ENCODE results near the gene EEIG1.

- TF ChIP-seq EZH2 (IDR thresholded peaks at IDR 0.05; ENCODE audit: low read length) (no peak), CTCF (optimal IDR thresholded peaks at IDR 0.05 in 1 of 3, IDR thresholded peaks at IDR 0.05 in 1 of 3, conservative IDR thresholded peaks at IDR 0.05 in 1 of 3; ENCODE audit: extremely low read depth in 1 of 3, insufficient read depth in 2 of 3, low read length in 3 of 3) (no peak)
These were observed 6.4 kb upstream of the EEIG1 start for GRCh38 chr9:127987103-127987614.
